Activated CD4-positive, alpha-beta T cell treated with anti-CD3 and anti-CD28 coated beads for 36 hours (primary cell): Measurements from ENCODE around the gene CAPN13. TPM values are rescaled to one million over a fixed set of nuclear protein-coding genes. Genes with fewer than 3 reads are reported as not detected.

Experiments
- ATAC-seq: fragments of 200-7000 bp; cut with Tn5 transposase; one replicate; pipeline ENCODE4 v1.10.0; 2021; ENCODE audit warnings: mild to moderate bottlenecking, moderate library complexity
- CTCF ChIA-PET: fragments of 350-600 bp; sonication (Branson Sonifier 250); formaldehyde crosslinking; loops from one replicate; lab custom pipeline; 2021; ENCODE audit warnings: antibody characterized with exemption; lab: Charles Lee
- POLR2A ChIA-PET: fragments of 350-600 bp; sonication (Branson Sonifier 250); formaldehyde crosslinking; loops from one replicate; lab custom pipeline; 2021; ENCODE audit warnings: antibody characterized with exemption, inconsistent platforms; lab: Charles Lee
- DNase-seq: peaks from one replicate; pipeline ENCODE4 v3.0.0-alpha.2; 2020
- H3K27ac Mint-ChIP-seq: one replicate; pipeline ENCODE4 v1.8.0; 2021; ENCODE audit warnings: mixed read lengths
- H3K27me3 Mint-ChIP-seq: one replicate; pipeline ENCODE4 v1.8.0; 2021; ENCODE audit warnings: mixed read lengths
- H3K36me3 Mint-ChIP-seq: one replicate; pipeline ENCODE4 v1.8.0; 2021; ENCODE audit warnings: low read depth, mixed read lengths
- H3K4me1 Mint-ChIP-seq: one replicate; pipeline ENCODE4 v1.8.0; 2021; ENCODE audit warnings: mixed read lengths
- H3K4me3 Mint-ChIP-seq: one replicate; pipeline ENCODE4 v1.8.0; 2021; ENCODE audit warnings: mild to moderate bottlenecking, moderate library complexity, mixed read lengths
- H3K9me3 Mint-ChIP-seq: one replicate; pipeline ENCODE4 v1.8.0; 2021; ENCODE audit warnings: low read depth, mixed read lengths
- intact Hi-C, 2 experiments: fragments of 100-400 bp; cut with DNase I in 1 of 2; cut with micrococcal nuclease in 1 of 2; formaldehyde crosslinking; loops; one replicate each; pipeline versions ENCODE4 v1.14.2 to v1.15.1; 2022 to 2024; cut with DNase I, micrococcal nuclease
- total RNA-seq, 2 experiments: library from RNA; stranded (reverse); gene quantifications; one replicate each; pipeline ENCODE4 v1.2.3, GENCODE V29; 2021

The CAPN13 gene, protein sequence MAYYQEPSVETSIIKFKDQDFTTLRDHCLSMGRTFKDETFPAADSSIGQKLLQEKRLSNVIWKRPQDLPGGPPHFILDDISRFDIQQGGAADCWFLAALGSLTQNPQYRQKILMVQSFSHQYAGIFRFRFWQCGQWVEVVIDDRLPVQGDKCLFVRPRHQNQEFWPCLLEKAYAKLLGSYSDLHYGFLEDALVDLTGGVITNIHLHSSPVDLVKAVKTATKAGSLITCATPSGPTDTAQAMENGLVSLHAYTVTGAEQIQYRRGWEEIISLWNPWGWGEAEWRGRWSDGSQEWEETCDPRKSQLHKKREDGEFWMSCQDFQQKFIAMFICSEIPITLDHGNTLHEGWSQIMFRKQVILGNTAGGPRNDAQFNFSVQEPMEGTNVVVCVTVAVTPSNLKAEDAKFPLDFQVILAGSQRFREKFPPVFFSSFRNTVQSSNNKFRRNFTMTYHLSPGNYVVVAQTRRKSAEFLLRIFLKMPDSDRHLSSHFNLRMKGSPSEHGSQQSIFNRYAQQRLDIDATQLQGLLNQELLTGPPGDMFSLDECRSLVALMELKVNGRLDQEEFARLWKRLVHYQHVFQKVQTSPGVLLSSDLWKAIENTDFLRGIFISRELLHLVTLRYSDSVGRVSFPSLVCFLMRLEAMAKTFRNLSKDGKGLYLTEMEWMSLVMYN
- total RNA-seq: not detected

- no peak within 1 kb of the TSS for H3K4me3 Mint-ChIP-seq
- ATAC-seq (no peak), DNase-seq (no peak)
- no peaks in the 10 kb centered on the region for H3K9me3 Mint-ChIP-seq
- ChIA-PET POLR2A (no interaction called here), CTCF (no interaction called here)
- no peaks in the 10 kb centered on the region for H3K4me1 Mint-ChIP-seq
- intact Hi-C loops: no loop called here
- H3K27me3 Mint-ChIP-seq: peaks cover 2% of the 10 kb centered on the region
- H3K36me3 Mint-ChIP-seq: no peaks in the 10 kb centered on the region
- H3K27ac Mint-ChIP-seq: no peak within 1 kb of the TSS
These were observed at the start of gene CAPN13 for GRCh38 chr2:30807249-30807648. TSS of gene CAPN13 (minus strand) at chr2:30807446. CDS start at chr2:30787325, 20,121 bp downstream.

GRCh38 chr2:30847841-30848240, 40.6 kb upstream of the CAPN13 start:
- ATAC-seq: no peak
- Mint-ChIP-seq H3K4me3 (no peak overlapping the region), H3K9me3 (peaks cover 5% of the 10 kb centered on the region), H3K27me3 (peaks cover 17% of the 10 kb centered on the region), H3K27ac (no peak overlapping the region), H3K4me1 (no peaks in the 10 kb centered on the region), H3K36me3 (no peaks in the 10 kb centered on the region)
- ChIA-PET CTCF (no interaction called here), POLR2A (no interaction called here)
- DNase-seq: no peak
- intact Hi-C loops: no loop called here

GRCh38 chr2:30847329-30847728, 40.1 kb upstream of the CAPN13 start:
- ChIA-PET CTCF (no interaction called here), POLR2A (no interaction called here)
- Mint-ChIP-seq H3K27me3 (peaks cover 17% of the 10 kb centered on the region), H3K4me1 (no peaks in the 10 kb centered on the region), H3K9me3 (peaks cover 5% of the 10 kb centered on the region), H3K27ac (no peak overlapping the region), H3K36me3 (no peaks in the 10 kb centered on the region), H3K4me3 (no peak overlapping the region)
- intact Hi-C loops: no loop called here
- DNase-seq (no peak), ATAC-seq (no peak)

- no peak for DNase-seq
- CTCF ChIA-PET: no interaction called here
- no peak for ATAC-seq
These were observed 21.3 kb upstream of the CAPN13 start for GRCh38 chr2:30828586-30828985.

GRCh38 chr2:30826916-30827315, 19.7 kb upstream of the CAPN13 start:
- ATAC-seq (no peak), DNase-seq (no peak)
- no peaks in the 10 kb centered on the region for H3K36me3 Mint-ChIP-seq
- H3K27ac Mint-ChIP-seq: no peak overlapping the region
- ChIA-PET POLR2A (no interaction called here), CTCF (interaction anchor here (0.6 to 1.2 kb wide), 2 partner anchors 115 to 133 kb away, joined by 4 read pairs; no protein-coding TSS in a partner anchor)
- H3K27me3 Mint-ChIP-seq: peaks cover 1% of the 10 kb centered on the region
- no peak overlapping the region for H3K4me3 Mint-ChIP-seq
- intact Hi-C loops: no loop called here
- H3K9me3 Mint-ChIP-seq: peaks cover 6% of the 10 kb centered on the region
- no peaks in the 10 kb centered on the region for H3K4me1 Mint-ChIP-seq

More at GRCh38 chr2:30828586-30828985, 21.3 kb upstream of the CAPN13 start:
- no peaks in the 10 kb centered on the region for H3K4me1 Mint-ChIP-seq
- no peak overlapping the region for H3K4me3 Mint-ChIP-seq
- no peaks in the 10 kb centered on the region for H3K36me3 Mint-ChIP-seq
- H3K9me3 Mint-ChIP-seq: peaks cover 6% of the 10 kb centered on the region
- POLR2A ChIA-PET: interaction anchor here (0.6 kb wide), 1 partner anchor 464 kb away, joined by 4 read pairs; no protein-coding TSS in a partner anchor
- peaks cover 1% of the 10 kb centered on the region for H3K27me3 Mint-ChIP-seq
- H3K27ac Mint-ChIP-seq: no peak overlapping the region
- intact Hi-C loops: no loop called here

GRCh38 chr2:30826481-30826880, 19.2 kb upstream of the CAPN13 start:
- peaks cover 1% of the 10 kb centered on the region for H3K27me3 Mint-ChIP-seq
- intact Hi-C loops: no loop called here
- H3K9me3 Mint-ChIP-seq: peaks cover 6% of the 10 kb centered on the region
- no peaks in the 10 kb centered on the region for H3K36me3 Mint-ChIP-seq
- no peak overlapping the region for H3K4me3 Mint-ChIP-seq
- no peak for DNase-seq
- no peak for ATAC-seq
- H3K4me1 Mint-ChIP-seq: no peaks in the 10 kb centered on the region
- CTCF ChIA-PET: interaction anchor here (0.6 to 1.2 kb wide), 2 partner anchors 115 to 415 kb away, joined by 3 to 4 read pairs; no protein-coding TSS in a partner anchor
- H3K27ac Mint-ChIP-seq: no peak overlapping the region
- POLR2A ChIA-PET: no interaction called here

DNA sequence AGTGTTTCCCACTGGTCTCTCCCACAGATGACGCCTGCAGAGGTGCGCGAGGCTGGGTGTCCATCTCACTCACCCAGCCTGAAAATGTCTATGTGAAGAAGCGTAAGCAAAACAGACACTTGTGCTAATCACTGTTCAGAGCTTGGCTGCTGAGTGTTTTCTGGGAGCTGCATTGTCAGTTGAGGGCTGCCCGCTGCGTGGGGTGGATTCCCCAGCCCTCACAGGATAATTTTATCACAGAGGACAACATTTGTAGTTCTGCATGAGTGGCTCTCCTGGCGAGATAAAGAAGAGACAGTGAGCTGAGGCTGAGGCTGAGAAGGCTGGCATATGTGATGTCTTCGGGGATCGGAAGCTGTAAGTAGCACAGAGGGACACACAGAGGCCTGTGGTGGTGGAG, 16.2 kb upstream of the CAPN13 start:
- POLR2A ChIA-PET: no interaction called here
- Mint-ChIP-seq H3K27me3 (peaks cover 1% of the 10 kb centered on the region), H3K27ac (no peak overlapping the region), H3K36me3 (no peaks in the 10 kb centered on the region), H3K4me3 (no peak overlapping the region), H3K9me3 (no peaks in the 10 kb centered on the region), H3K4me1 (no peaks in the 10 kb centered on the region)
- no peak for DNase-seq
- CTCF ChIA-PET: no interaction called here
- intact Hi-C loops: no loop called here
- ATAC-seq: no peak

GRCh38 chr2:30821960-30822359, 14.7 kb upstream of the CAPN13 start:
- no peaks in the 10 kb centered on the region for H3K36me3 Mint-ChIP-seq
- H3K4me1 Mint-ChIP-seq: no peaks in the 10 kb centered on the region
- ATAC-seq: no peak
- no peaks in the 10 kb centered on the region for H3K27me3 Mint-ChIP-seq
- CTCF ChIA-PET: no interaction called here
- H3K9me3 Mint-ChIP-seq: no peaks in the 10 kb centered on the region
- POLR2A ChIA-PET: no interaction called here
- intact Hi-C loops: no loop called here
- no peak overlapping the region for H3K27ac Mint-ChIP-seq
- H3K4me3 Mint-ChIP-seq: no peak overlapping the region
- DNase-seq: no peak

DNA sequence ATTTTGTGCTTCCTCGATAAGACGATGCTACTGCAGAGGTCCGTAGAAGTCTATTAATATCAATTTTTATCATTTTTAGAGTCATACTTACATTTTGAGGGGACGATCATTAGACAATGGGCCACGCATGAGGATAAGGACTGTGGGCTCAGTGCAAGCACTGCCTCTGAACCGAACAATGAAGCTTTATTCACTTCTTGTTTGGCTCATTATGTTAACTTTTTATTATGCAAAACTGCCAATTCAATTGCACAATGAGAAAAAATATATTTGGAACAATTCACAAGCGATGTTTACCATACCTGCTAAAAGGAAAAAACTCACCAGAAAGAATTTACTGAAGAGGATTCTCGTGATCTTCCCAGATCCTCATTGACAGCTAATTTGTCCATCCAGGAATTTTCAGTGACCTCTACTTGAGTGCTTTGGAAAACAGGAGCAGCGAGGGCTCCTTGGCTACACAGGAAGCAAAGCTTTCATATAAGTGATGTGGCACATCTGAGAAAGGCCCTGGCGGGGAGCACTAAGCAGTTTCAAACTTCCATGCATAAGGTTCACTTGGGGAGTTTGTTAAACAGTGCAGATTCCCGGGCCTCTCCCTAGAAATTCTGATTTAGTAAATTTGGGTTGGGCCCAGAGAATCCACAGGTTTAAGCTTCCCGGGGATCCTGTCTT, 13.3 kb upstream of the CAPN13 start:
- DNase-seq: no peak
- Mint-ChIP-seq H3K4me1 (no peaks in the 10 kb centered on the region), H3K4me3 (no peak overlapping the region), H3K9me3 (no peaks in the 10 kb centered on the region), H3K27ac (no peak overlapping the region), H3K36me3 (no peaks in the 10 kb centered on the region), H3K27me3 (peaks cover 6% of the 10 kb centered on the region)
- POLR2A ChIA-PET: interaction anchor here (0.7 kb wide), 1 partner anchor 981 kb away, joined by 4 read pairs; no protein-coding TSS in a partner anchor
- ATAC-seq: no peak
- intact Hi-C loops: no loop called here
- CTCF ChIA-PET: no interaction called here

DNA sequence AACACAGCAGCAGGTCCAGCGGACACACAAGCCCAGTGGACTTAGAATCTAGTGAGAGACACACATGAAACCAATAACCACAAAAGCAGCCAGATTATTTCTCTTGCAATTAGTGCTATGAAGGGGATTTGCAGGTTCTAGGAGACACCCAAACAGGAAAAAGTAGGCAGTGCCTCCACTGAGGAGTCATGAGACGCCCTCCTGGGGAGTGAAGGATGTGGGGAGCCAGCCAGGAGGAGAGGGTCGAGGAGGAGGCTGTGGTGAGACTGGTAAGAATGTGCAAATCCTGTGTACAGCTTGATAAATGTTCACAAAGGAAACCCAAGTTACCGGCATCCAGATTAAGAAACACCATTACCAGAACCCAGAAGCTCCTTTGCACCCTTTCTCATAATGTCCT, 2.7 kb upstream of the CAPN13 start:
- intact Hi-C loops: no loop called here
- H3K27me3 Mint-ChIP-seq: peaks cover 15% of the 10 kb centered on the region
- POLR2A ChIA-PET: no interaction called here
- no peaks in the 10 kb centered on the region for H3K4me1 Mint-ChIP-seq
- H3K9me3 Mint-ChIP-seq: no peaks in the 10 kb centered on the region
- DNase-seq (no peak), ATAC-seq (no peak)
- no peak overlapping the region for H3K27ac Mint-ChIP-seq
- CTCF ChIA-PET: interaction anchor here (0.9 kb wide), 1 partner anchor 98 kb away, joined by 3 read pairs; no protein-coding TSS in a partner anchor
- H3K4me3 Mint-ChIP-seq: no peak overlapping the region
- H3K36me3 Mint-ChIP-seq: no peaks in the 10 kb centered on the region

DNA sequence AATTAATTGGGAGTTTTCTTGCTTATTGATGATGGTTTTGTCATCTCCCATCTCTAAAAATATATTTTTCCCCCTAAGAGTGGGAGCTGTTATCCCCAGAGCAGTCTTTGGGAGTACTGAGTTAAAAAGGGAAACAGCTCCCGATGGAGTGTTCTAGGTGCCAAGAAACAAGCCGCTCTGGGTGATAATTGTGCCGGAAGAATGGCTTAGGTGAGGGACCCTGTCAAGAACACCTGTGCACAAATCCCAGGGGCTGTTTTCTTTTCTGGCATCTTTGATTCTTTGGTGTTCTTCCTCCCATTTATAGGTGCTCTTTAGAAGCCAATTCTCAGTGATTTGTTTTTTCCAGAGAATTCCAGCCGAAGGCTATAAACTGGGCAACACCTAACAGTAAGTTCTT, 1.4 kb upstream of the CAPN13 start:
- Mint-ChIP-seq H3K4me3 (no peak overlapping the region), H3K9me3 (no peaks in the 10 kb centered on the region), H3K4me1 (no peaks in the 10 kb centered on the region), H3K27me3 (peaks cover 9% of the 10 kb centered on the region), H3K36me3 (no peaks in the 10 kb centered on the region), H3K27ac (no peak overlapping the region)
- ATAC-seq: no peak
- CTCF ChIA-PET: interaction anchor here (0.6 kb wide), 1 partner anchor 95 kb away, joined by 3 read pairs; no protein-coding TSS in a partner anchor
- POLR2A ChIA-PET: no interaction called here
- DNase-seq: no peak
- intact Hi-C loops: no loop called here
